Calu3 (cell line): Measurements from ENCODE around the gene LARGE1. TPM values are rescaled to one million over a fixed set of nuclear protein-coding genes. Genes with fewer than 3 reads are reported as not detected.

Source experiments
- BruUV-seq: library from RNA; stranded (reverse); fragments of 400-500 nt; replicated peaks from 2 replicates; lab custom pipeline; 2021; lab: Mats Ljungman, UMichigan
- CTCF ChIA-PET: fragments of 300-600 bp; sonication (Branson Sonifier 250); formaldehyde crosslinking; loops from one replicate; lab custom pipeline; 2022; ENCODE audit warnings: antibody characterized with exemption; lab: Charles Lee
- DNase-seq: peaks from one replicate; pipeline ENCODE4 v3.0.0; 2022
- H3K27ac Mint-ChIP-seq: one replicate; pipeline ENCODE4 v1.8.0; 2022; ENCODE audit warnings: mixed read lengths; ENCODE audit not compliant: unreplicated experiment
- H3K27me3 Mint-ChIP-seq: one replicate; pipeline ENCODE4 v1.8.0; 2022; ENCODE audit warnings: mixed read lengths; ENCODE audit not compliant: unreplicated experiment
- H3K36me3 Mint-ChIP-seq: one replicate; pipeline ENCODE4 v1.8.0; 2022; ENCODE audit warnings: mild to moderate bottlenecking, moderate library complexity, mixed read lengths; ENCODE audit not compliant: insufficient read depth, unreplicated experiment
- H3K4me1 Mint-ChIP-seq: one replicate; pipeline ENCODE4 v1.8.0; 2022; ENCODE audit warnings: mild to moderate bottlenecking, low read depth, mixed read lengths; ENCODE audit not compliant: unreplicated experiment
- H3K4me3 Mint-ChIP-seq: one replicate; pipeline ENCODE4 v1.8.0; 2022; ENCODE audit warnings: mild to moderate bottlenecking, low read depth, moderate library complexity, mixed read lengths; ENCODE audit not compliant: unreplicated experiment
- H3K9me3 Mint-ChIP-seq: one replicate; pipeline ENCODE4 v1.8.0; 2022; ENCODE audit warnings: low read depth, mixed read lengths; ENCODE audit not compliant: unreplicated experiment
- intact Hi-C: fragments of 100-400 bp; cut with micrococcal nuclease; formaldehyde crosslinking; loops from one replicate; pipeline ENCODE4 v1.10.0; 2022; ENCODE audit not compliant: unreplicated experiment
- total RNA-seq: library from RNA; stranded (reverse); gene quantifications from 2 replicates; pipeline ENCODE4 v1.2.3, GENCODE V29; 2022
- TF ChIP-seq, protein P1 (sequence below): fragments of 200-600 bp; IDR thresholded peaks from one replicate; pipeline ENCODE4 v1.8.0; 2022; ENCODE audit warnings: antibody characterized with exemption; ENCODE audit not compliant: unreplicated experiment

The LARGE1 gene
- total RNA-seq, 1 experiment from 2014 or later, result 11.6 TPM

DNA sequence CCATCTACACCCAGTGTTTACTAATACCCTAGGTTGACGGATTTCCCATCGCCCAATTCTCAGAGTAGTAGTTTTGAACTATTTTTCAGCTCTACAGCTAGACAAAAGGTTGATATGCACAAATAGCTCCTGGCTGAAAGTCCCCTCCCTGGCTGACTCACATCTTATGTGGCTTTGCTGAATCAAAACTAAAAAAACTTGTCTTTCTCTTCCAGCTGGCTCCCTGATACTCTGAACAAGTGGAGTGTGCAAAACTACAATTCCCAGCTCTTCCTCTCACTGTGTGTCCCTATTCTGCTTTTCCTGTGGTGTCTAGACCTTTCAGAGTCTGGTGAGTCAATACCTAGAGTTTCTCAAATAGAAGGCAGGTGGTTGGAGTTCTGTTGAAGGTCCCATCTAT lies 12.7 kb upstream of the LARGE1 start:
- H3K4me3 Mint-ChIP-seq, result no peak overlapping the region
- TF ChIP-seq, protein P1, sequence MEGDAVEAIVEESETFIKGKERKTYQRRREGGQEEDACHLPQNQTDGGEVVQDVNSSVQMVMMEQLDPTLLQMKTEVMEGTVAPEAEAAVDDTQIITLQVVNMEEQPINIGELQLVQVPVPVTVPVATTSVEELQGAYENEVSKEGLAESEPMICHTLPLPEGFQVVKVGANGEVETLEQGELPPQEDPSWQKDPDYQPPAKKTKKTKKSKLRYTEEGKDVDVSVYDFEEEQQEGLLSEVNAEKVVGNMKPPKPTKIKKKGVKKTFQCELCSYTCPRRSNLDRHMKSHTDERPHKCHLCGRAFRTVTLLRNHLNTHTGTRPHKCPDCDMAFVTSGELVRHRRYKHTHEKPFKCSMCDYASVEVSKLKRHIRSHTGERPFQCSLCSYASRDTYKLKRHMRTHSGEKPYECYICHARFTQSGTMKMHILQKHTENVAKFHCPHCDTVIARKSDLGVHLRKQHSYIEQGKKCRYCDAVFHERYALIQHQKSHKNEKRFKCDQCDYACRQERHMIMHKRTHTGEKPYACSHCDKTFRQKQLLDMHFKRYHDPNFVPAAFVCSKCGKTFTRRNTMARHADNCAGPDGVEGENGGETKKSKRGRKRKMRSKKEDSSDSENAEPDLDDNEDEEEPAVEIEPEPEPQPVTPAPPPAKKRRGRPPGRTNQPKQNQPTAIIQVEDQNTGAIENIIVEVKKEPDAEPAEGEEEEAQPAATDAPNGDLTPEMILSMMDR, result no peak
- H3K27ac Mint-ChIP-seq, result no peak overlapping the region
- no TSS peak for BruUV-seq
- peaks cover 14% of the 10 kb centered on the region for H3K9me3 Mint-ChIP-seq
- no peaks in the 10 kb centered on the region for H3K27me3 Mint-ChIP-seq
- H3K4me1 Mint-ChIP-seq, result no peaks in the 10 kb centered on the region
- CTCF ChIA-PET, result no interaction called here
- intact Hi-C loops, result no loop called here
- DNase-seq, result no peak
- H3K36me3 Mint-ChIP-seq, result peaks cover 5% of the 10 kb centered on the region

DNA sequence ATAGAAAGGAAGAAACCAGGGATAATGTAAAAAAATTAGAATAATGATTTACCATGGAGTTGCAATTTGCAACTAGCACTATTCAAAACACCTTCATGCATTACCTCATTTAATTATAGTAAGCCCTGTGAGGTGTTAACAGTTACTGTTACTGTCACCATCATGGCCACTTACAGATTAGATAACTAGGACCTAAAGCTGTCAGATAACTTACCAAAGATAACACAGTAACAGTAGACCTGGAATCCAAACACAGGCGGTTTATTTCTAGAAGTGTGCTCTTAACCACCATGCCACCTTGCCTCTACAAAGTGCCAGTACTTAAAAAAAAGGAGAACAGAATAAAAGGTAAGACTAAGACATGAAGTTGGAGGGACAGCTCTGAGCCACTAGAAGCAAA lies 11.1 kb upstream of the LARGE1 start:
- Mint-ChIP-seq H3K4me3 (no peak overlapping the region), H3K27ac (no peak overlapping the region), H3K4me1 (no peaks in the 10 kb centered on the region), H3K27me3 (no peaks in the 10 kb centered on the region), H3K9me3 (peaks cover 14% of the 10 kb centered on the region), H3K36me3 (peaks cover 5% of the 10 kb centered on the region)
- TF ChIP-seq, protein P1, result no peak
- CTCF ChIA-PET, result interaction anchor here (0.6 kb wide), 1 partner anchor 12 kb away, joined by 3 read pairs; no protein-coding TSS in a partner anchor
- BruUV-seq, result no TSS peak
- DNase-seq, result no peak
- intact Hi-C loops, result no loop called here

DNA sequence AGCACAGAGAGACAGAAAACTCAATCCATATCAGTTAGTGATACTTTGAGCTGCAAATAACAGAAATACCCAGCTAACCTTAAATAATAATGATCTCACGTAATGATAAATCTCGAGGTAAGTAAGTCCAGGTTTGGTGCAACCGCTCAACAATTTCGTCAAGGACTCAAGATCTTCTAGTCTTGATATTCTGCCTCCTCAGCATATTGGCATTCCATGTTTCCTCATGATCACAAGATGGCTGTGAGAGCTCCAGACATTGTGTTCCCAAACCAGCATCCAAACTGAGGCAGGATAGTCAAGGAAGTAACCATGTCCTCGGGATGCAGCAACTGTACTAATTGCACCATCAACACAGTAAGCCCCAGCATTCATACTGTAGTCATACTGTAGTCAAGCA lies 7.5 kb upstream of the LARGE1 start:
- TF ChIP-seq, protein P1, result no peak
- intact Hi-C loops, result no loop called here
- no peaks in the 10 kb centered on the region for H3K36me3 Mint-ChIP-seq
- peaks cover 1% of the 10 kb centered on the region for H3K4me1 Mint-ChIP-seq
- CTCF ChIA-PET, result no interaction called here
- no peak for DNase-seq
- H3K4me3 Mint-ChIP-seq, result no peak overlapping the region
- no peak overlapping the region for H3K27ac Mint-ChIP-seq
- BruUV-seq, result no TSS peak
- H3K27me3 Mint-ChIP-seq, result peaks cover 24% of the 10 kb centered on the region
- peaks cover 2% of the 10 kb centered on the region for H3K9me3 Mint-ChIP-seq

DNA sequence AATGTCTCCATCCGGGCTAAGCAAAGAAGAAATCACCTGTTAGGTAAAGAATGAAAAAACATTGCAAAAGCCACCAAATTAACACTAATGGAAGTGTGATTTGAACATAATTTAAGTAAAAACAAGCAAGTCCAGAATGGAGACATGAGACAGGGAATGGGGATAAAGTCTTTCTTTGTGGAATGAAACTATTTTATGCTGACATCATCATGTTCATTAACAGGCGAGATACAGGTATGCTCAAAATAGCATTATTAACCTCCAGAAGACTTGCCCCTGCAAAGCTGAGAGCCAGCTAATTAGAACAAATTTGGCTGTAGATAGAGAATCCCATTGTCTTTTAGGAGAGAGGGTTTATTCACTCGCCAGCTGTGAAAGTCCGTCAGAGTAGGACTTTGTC lies 4.9 kb upstream of the LARGE1 start:
- DNase-seq, result no peak
- TF ChIP-seq, protein P1, result no peak
- BruUV-seq, result no TSS peak
- H3K4me3 Mint-ChIP-seq, result no peak overlapping the region
- no peaks in the 10 kb centered on the region for H3K9me3 Mint-ChIP-seq
- intact Hi-C loops, result no loop called here
- peaks cover 42% of the 10 kb centered on the region for H3K27me3 Mint-ChIP-seq
- CTCF ChIA-PET, result interaction anchor here (0.6 kb wide), 1 partner anchor 12 kb away, joined by 3 read pairs; no protein-coding TSS in a partner anchor
- no peak overlapping the region for H3K27ac Mint-ChIP-seq
- H3K36me3 Mint-ChIP-seq, result peaks cover 13% of the 10 kb centered on the region
- peaks cover 6% of the 10 kb centered on the region for H3K4me1 Mint-ChIP-seq
